Naive B cell (primary cell): ENCODE measurements around the gene DMXL1. TPM values are rescaled to one million over a fixed set of nuclear protein-coding genes. Genes with fewer than 3 reads are reported as not detected.
A peak's percentile ranks its signal among the peaks of the same experiment; 100 is the strongest.
"Not testable (repeated sequence)": the region's sequence is repeated elsewhere in the genome, so short reads cannot be mapped to it uniquely, and the experiment has no call there.

Experiments
- ATAC-seq, 2 donors: fragments of 150-1000 bp; cut with Tn5 transposase; 2 replicates each; pipeline ENCODE4 v1.10.0; 2021; ENCODE audit warnings: low read depth in 2 of 2, mild to moderate bottlenecking in 2 of 2, moderate library complexity in 2 of 2
- DNase-seq: peaks from one replicate; pipeline ENCODE4 v3.0.0; 2022
- H3K27ac Mint-ChIP-seq, 6 donors: one replicate each; pipeline ENCODE4 v1.8.0; 2020 to 2022; ENCODE audit warnings: mild to moderate bottlenecking in 6 of 6, mixed read lengths in 6 of 6, moderate library complexity in 5 of 6, inconsistent platforms in 2 of 6
- H3K27me3 Mint-ChIP-seq, 3 donors: one replicate each; pipeline ENCODE4 v1.8.0; 2021 to 2022; ENCODE audit warnings: mixed read lengths in 3 of 3, mild to moderate bottlenecking in 1 of 3
- H3K36me3 Mint-ChIP-seq, 2 donors: one replicate each; pipeline ENCODE4 v1.8.0; 2020 to 2022; ENCODE audit warnings: mixed read lengths in 2 of 2, inconsistent platforms in 1 of 2, mild to moderate bottlenecking in 1 of 2
- H3K4me1 Mint-ChIP-seq, 3 donors: one replicate each; pipeline ENCODE4 v1.8.0; 2020 to 2022; ENCODE audit warnings: mixed read lengths in 3 of 3, inconsistent platforms in 1 of 3, mild to moderate bottlenecking in 1 of 3, moderate library complexity in 1 of 3
- H3K4me3 Mint-ChIP-seq, 8 donors: one replicate each; pipeline ENCODE4 v1.8.0; 2020 to 2022; ENCODE audit warnings: mild to moderate bottlenecking in 8 of 8, mixed read lengths in 8 of 8, moderate library complexity in 8 of 8, inconsistent platforms in 2 of 8
- H3K9me3 Mint-ChIP-seq, 7 donors: one replicate each; pipeline ENCODE4 v1.8.0; 2020 to 2022; ENCODE audit warnings: mixed read lengths in 7 of 7, mild to moderate bottlenecking in 5 of 7, inconsistent platforms in 2 of 7, moderate library complexity in 1 of 7
- polyA plus RNA-seq, 6 donors: library from polyadenylated mRNA; unstranded; fragments of 300-500 nt; fragmentation: Illumina TruSeq; gene quantifications; one replicate each; pipeline ENCODE4 v1.2.3, GENCODE V29; 2021; ENCODE audit warnings: low read depth in 6 of 6

DMXL1 gene
- polyA plus RNA-seq, 6 donors from 2014 or later: 52.7 to 78.5 (median 69.0) TPM

GRCh38 chr5:119037496-119038215 lies 33.2 kb upstream of the DMXL1 start:
- Mint-ChIP-seq H3K9me3 (peaks cover 0 to 3% (median 0%) of the 10 kb centered on the region in 7 donors), H3K4me3 (no peak overlapping the region), H3K27ac (no peak overlapping the region), H3K36me3 (no peaks in the 10 kb centered on the region), H3K4me1 (peaks cover 10 to 13% (median 11%) of the 10 kb centered on the region in 3 donors), H3K27me3 (no peaks in the 10 kb centered on the region)
- DNase-seq (no peak), ATAC-seq (no peak)

- DNase-seq: no peak
- no peaks in the 10 kb centered on the region for H3K27me3 Mint-ChIP-seq
Measured at GRCh38 chr5:119048246-119048645, 22.6 kb upstream of the DMXL1 start.

GRCh38 chr5:119049824-119050449 lies 20.9 kb upstream of the DMXL1 start:
- Mint-ChIP-seq H3K27ac (peak overlapping the region in 1 of 6 donors; percentile 10), H3K4me3 (no peak overlapping the region), H3K36me3 (no peaks in the 10 kb centered on the region), H3K27me3 (no peaks in the 10 kb centered on the region), H3K9me3 (no peaks in the 10 kb centered on the region), H3K4me1 (peaks cover 0 to 4% (median 0%) of the 10 kb centered on the region in 3 donors)
- DNase-seq (no peak), ATAC-seq (no peak)

More at GRCh38 chr5:119048246-119048645, 22.6 kb upstream of the DMXL1 start:
- Mint-ChIP-seq H3K4me3 (no peak overlapping the region), H3K27ac (no peak overlapping the region), H3K9me3 (no peaks in the 10 kb centered on the region), H3K4me1 (peaks cover 0 to 4% (median 0%) of the 10 kb centered on the region in 3 donors), H3K36me3 (no peaks in the 10 kb centered on the region)
- ATAC-seq: no peak

GRCh38 chr5:119054101-119054500 lies 16.8 kb upstream of the DMXL1 start:
- ATAC-seq: no peak
- DNase-seq: no peak
- Mint-ChIP-seq H3K4me1 (peaks cover 0 to 4% (median 0%) of the 10 kb centered on the region in 3 donors), H3K27ac (no peak overlapping the region), H3K4me3 (no peak overlapping the region), H3K9me3 (no peaks in the 10 kb centered on the region), H3K36me3 (no peaks in the 10 kb centered on the region), H3K27me3 (no peaks in the 10 kb centered on the region)

GRCh38 chr5:119055294-119055693 lies 15.6 kb upstream of the DMXL1 start:
- Mint-ChIP-seq H3K36me3 (no peaks in the 10 kb centered on the region), H3K9me3 (no peaks in the 10 kb centered on the region), H3K4me3 (no peak overlapping the region), H3K27me3 (no peaks in the 10 kb centered on the region), H3K4me1 (peaks cover 6 to 10% (median 10%) of the 10 kb centered on the region in 3 donors), H3K27ac (no peak overlapping the region)
- ATAC-seq (no peak), DNase-seq (no peak)

- no peak for ATAC-seq
- H3K27ac Mint-ChIP-seq: no peak overlapping the region
- H3K36me3 Mint-ChIP-seq: no peaks in the 10 kb centered on the region
- H3K4me1 Mint-ChIP-seq: peaks cover 17 to 26% (median 21%) of the 10 kb centered on the region in 3 donors
- no peaks in the 10 kb centered on the region for H3K27me3 Mint-ChIP-seq
- H3K9me3 Mint-ChIP-seq: no peaks in the 10 kb centered on the region
- no peak overlapping the region for H3K4me3 Mint-ChIP-seq
- DNase-seq: no peak
Measured at GRCh38 chr5:119058979-119059529, 11.8 kb upstream of the DMXL1 start.

GRCh38 chr5:119059740-119060255 lies 11.1 kb upstream of the DMXL1 start:
- no peaks in the 10 kb centered on the region for H3K36me3 Mint-ChIP-seq
- H3K4me1 Mint-ChIP-seq: peaks cover 20 to 26% (median 23%) of the 10 kb centered on the region in 3 donors
- no peaks in the 10 kb centered on the region for H3K27me3 Mint-ChIP-seq
- H3K9me3 Mint-ChIP-seq: no peaks in the 10 kb centered on the region
- DNase-seq: no peak
- H3K27ac Mint-ChIP-seq: peak overlapping the region in 3 of 6 donors; percentile 5 to 83 (median 13)
- H3K4me3 Mint-ChIP-seq: no peak overlapping the region
- ATAC-seq: peak in 1 of 2 donors; percentile 37

- Mint-ChIP-seq H3K9me3 (no peaks in the 10 kb centered on the region), H3K4me1 (peaks cover 20 to 29% (median 26%) of the 10 kb centered on the region in 3 donors), H3K4me3 (peak overlapping the region in 2 of 8 donors; percentile 3 to 11), H3K27ac (peak overlapping the region in 3 of 6 donors; percentile 1 to 3 (median 3)), H3K36me3 (no peaks in the 10 kb centered on the region), H3K27me3 (no peaks in the 10 kb centered on the region)
- DNase-seq (no peak), ATAC-seq (peak in 1 of 2 donors; percentile 62)
Measured at GRCh38 chr5:119063579-119064379, 7.1 kb upstream of the DMXL1 start.

GRCh38 chr5:119067450-119067849 lies 3.4 kb upstream of the DMXL1 start:
- H3K27ac Mint-ChIP-seq: no peak overlapping the region
- ATAC-seq: no peak
- H3K9me3 Mint-ChIP-seq: no peaks in the 10 kb centered on the region

GRCh38 chr5:119070578-119070827 lies 384 bp upstream of the DMXL1 start:
- H3K27me3 Mint-ChIP-seq: no peaks in the 10 kb centered on the region
- no peak for DNase-seq
- H3K27ac Mint-ChIP-seq: peak overlapping the region; percentile 98 to 100 (median 100)
- no peaks in the 10 kb centered on the region for H3K36me3 Mint-ChIP-seq
- peaks cover 26 to 38% (median 33%) of the 10 kb centered on the region in 3 donors for H3K4me1 Mint-ChIP-seq
- ATAC-seq: peak; percentile 52 to 56
- peak overlapping the region; percentile 94 to 100 (median 99) for H3K4me3 Mint-ChIP-seq
- H3K9me3 Mint-ChIP-seq: no peaks in the 10 kb centered on the region

More at GRCh38 chr5:119067450-119067849, 3.4 kb upstream of the DMXL1 start:
- no peak for DNase-seq
- no peaks in the 10 kb centered on the region for H3K27me3 Mint-ChIP-seq
- H3K4me1 Mint-ChIP-seq: peaks cover 12 to 26% (median 12%) of the 10 kb centered on the region in 3 donors
- H3K36me3 Mint-ChIP-seq: no peaks in the 10 kb centered on the region
- H3K4me3 Mint-ChIP-seq: no peak overlapping the region

- DNase-seq (no peak), ATAC-seq (no peak)
- Mint-ChIP-seq H3K27me3 (no peaks in the 10 kb centered on the region), H3K36me3 (no peaks in the 10 kb centered on the region), H3K27ac (peak overlapping the region; percentile 97 to 100 (median 100)), H3K9me3 (no peaks in the 10 kb centered on the region), H3K4me3 (peak overlapping the region; percentile 94 to 100 (median 99)), H3K4me1 (peaks cover 33 to 46% (median 43%) of the 10 kb centered on the region in 3 donors)
Measured at GRCh38 chr5:119071561-119071995, 691 bp downstream of the DMXL1 start.

- ATAC-seq (no peak), DNase-seq (no peak)
- peaks cover 33 to 52% (median 49%) of the 10 kb centered on the region in 3 donors for H3K4me1 Mint-ChIP-seq
- peak overlapping the region; percentile 72 to 100 (median 90) for H3K4me3 Mint-ChIP-seq
- H3K9me3 Mint-ChIP-seq: no peaks in the 10 kb centered on the region
- H3K36me3 Mint-ChIP-seq: no peaks in the 10 kb centered on the region
- peak overlapping the region in 5 of 6 donors; percentile 39 to 87 (median 79) for H3K27ac Mint-ChIP-seq
- H3K27me3 Mint-ChIP-seq: no peaks in the 10 kb centered on the region
Measured at GRCh38 chr5:119072496-119072895, 1.6 kb downstream of the DMXL1 start.

GRCh38 chr5:119073746-119074337 lies 3.0 kb downstream of the DMXL1 start:
- not testable (repeated sequence) for H3K36me3 Mint-ChIP-seq, H3K27me3 Mint-ChIP-seq, DNase-seq, ATAC-seq, H3K9me3 Mint-ChIP-seq
- peak overlapping the region; percentile 60 to 86 (median 77) for H3K27ac Mint-ChIP-seq
- peak overlapping the region; percentile 80 to 100 (median 89) for H3K4me3 Mint-ChIP-seq
- peaks cover 38 to 58% (median 57%) of the 10 kb centered on the region in 3 donors for H3K4me1 Mint-ChIP-seq
